Caco-2 (cell line): ENCODE data around the gene HDGFL2. TPM values are rescaled to one million over a fixed set of nuclear protein-coding genes. Genes with fewer than 3 reads are reported as not detected.

ENCODE experiments used
- BruUV-seq: library from RNA; stranded (reverse); fragments of 400-500 nt; replicated peaks from 2 replicates; lab custom pipeline; 2021; lab: Mats Ljungman, UMichigan
- CTCF ChIA-PET: fragments of 300-600 bp; sonication (Branson Sonifier 250); formaldehyde crosslinking; loops from one replicate; lab custom pipeline; 2022; ENCODE audit warnings: antibody characterized with exemption; lab: Charles Lee
- POLR2A ChIA-PET: fragments of 300-600 bp; sonication (Branson Sonifier 250); formaldehyde crosslinking; loops from one replicate; lab custom pipeline; 2022; ENCODE audit warnings: antibody characterized with exemption; lab: Charles Lee
- DNase-seq, 2 experiments: peaks; one replicate each; pipeline versions ENCODE4 v3.0.0 to v3.0.0-alpha.2; 2020 to 2022
- H3K27me3 ChIP-seq: replicated peaks from 2 replicates; pipeline ENCODE4 v1.6.0; 2011; ENCODE audit warnings: low read length; ENCODE audit not compliant: control insufficient read depth, insufficient read depth
- H3K36me3 ChIP-seq: 2 replicates; pipeline ENCODE4 v1.5.1; 2011; ENCODE audit warnings: low read length; ENCODE audit not compliant: control insufficient read depth, insufficient read depth
- H3K4me1 ChIP-seq: fragments of 250-450 bp; sonication (Bioruptor Pico); 2 replicates; pipeline ENCODE4 v1.5.1; 2020; ENCODE audit warnings: mild to moderate bottlenecking
- H3K4me3 ChIP-seq: 2 replicates; pipeline ENCODE4 v1.5.1; 2011; ENCODE audit warnings: low read depth, mild to moderate bottlenecking, control low read depth, low read length
- H3K9me3 ChIP-seq: fragments of 250-450 bp; sonication (Bioruptor Pico); 2 replicates; pipeline ENCODE4 v1.5.1; 2020; ENCODE audit warnings: mild to moderate bottlenecking, moderate library complexity
- H3K27ac Mint-ChIP-seq: one replicate; pipeline ENCODE4 v1.8.0; 2022; ENCODE audit warnings: mixed read lengths; ENCODE audit not compliant: unreplicated experiment
- H3K27me3 Mint-ChIP-seq: one replicate; pipeline ENCODE4 v1.8.0; 2022; ENCODE audit warnings: mixed read lengths; ENCODE audit not compliant: insufficient read depth, unreplicated experiment
- H3K36me3 Mint-ChIP-seq: one replicate; pipeline ENCODE4 v1.8.0; 2022; ENCODE audit warnings: mild to moderate bottlenecking, mixed read lengths; ENCODE audit not compliant: insufficient read depth, unreplicated experiment
- H3K4me1 Mint-ChIP-seq: one replicate; pipeline ENCODE4 v1.8.0; 2022; ENCODE audit warnings: low read depth, mixed read lengths; ENCODE audit not compliant: unreplicated experiment
- H3K4me3 Mint-ChIP-seq: one replicate; pipeline ENCODE4 v1.8.0; 2022; ENCODE audit warnings: mild to moderate bottlenecking, moderate library complexity, mixed read lengths; ENCODE audit not compliant: unreplicated experiment
- H3K9me3 Mint-ChIP-seq: one replicate; pipeline ENCODE4 v1.8.0; 2022; ENCODE audit warnings: mixed read lengths; ENCODE audit not compliant: unreplicated experiment
- CTCF ChIP-seq, 2 experiments: fragments of 200-600 bp in 1 of 2; IDR thresholded peaks; 1 replicate in 1 of 2; 2 replicates in 1 of 2; pipeline versions ENCODE4 v1.5.1 to v1.8.0; 2011 to 2022; ENCODE audit warnings: antibody characterized with exemption in 1 of 2, control low read depth in 1 of 2, inconsistent platforms in 1 of 2, low read depth in 1 of 2, low read length in 1 of 2, mild to moderate bottlenecking in 1 of 2, moderate library complexity in 1 of 2; ENCODE audit not compliant: insufficient read depth in 1 of 2, severe bottlenecking in 1 of 2, unreplicated experiment in 1 of 2
- intact Hi-C: fragments of 100-400 bp; cut with micrococcal nuclease; formaldehyde crosslinking; loops from one replicate; pipeline ENCODE4 v1.10.0; 2022; ENCODE audit not compliant: unreplicated experiment
- total RNA-seq: library from RNA; stranded (reverse); gene quantifications from 2 replicates; pipeline ENCODE4 v1.2.3, GENCODE V29; 2022

HDGFL2 gene
- total RNA-seq, 1 experiment from 2014 or later: 70.8 TPM

- H3K4me1 Mint-ChIP-seq: no peaks in the 10 kb centered on the region
Measured at GRCh38 chr19:4487572-4487971, 15.5 kb downstream of the HDGFL2 start.

GRCh38 chr19:4488496-4488895 is 16.4 kb downstream of the HDGFL2 start:
- no peak for TF ChIP-seq CTCF (IDR thresholded peaks at IDR 0.05; ENCODE audit: insufficient read depth in 1 of 2, low read depth in 1 of 2, low read length in 1 of 2, severe bottlenecking in 1 of 2, unreplicated experiment in 1 of 2)
- no peaks in the 10 kb centered on the region for H3K4me1 Mint-ChIP-seq
- CTCF ChIA-PET: no interaction called here
- no peak for DNase-seq
- H3K36me3 Mint-ChIP-seq: peaks cover 41% of the 10 kb centered on the region
- Histone ChIP-seq H3K4me1 (no peaks in the 10 kb centered on the region), H3K27me3 (no peaks in the 10 kb centered on the region), H3K9me3 (no peaks in the 10 kb centered on the region), H3K36me3 (peaks cover 1% of the 10 kb centered on the region; the same call in 1 of the 2 replicates), H3K4me3 (no peak overlapping the region)
- no peak overlapping the region for H3K27ac Mint-ChIP-seq
- intact Hi-C loops: no loop called here
- H3K27me3 Mint-ChIP-seq: no peaks in the 10 kb centered on the region
- H3K9me3 Mint-ChIP-seq: no peaks in the 10 kb centered on the region
- POLR2A ChIA-PET: no interaction called here
- H3K4me3 Mint-ChIP-seq: no peak overlapping the region
- no TSS peak for BruUV-seq

More at GRCh38 chr19:4487572-4487971, 15.5 kb downstream of the HDGFL2 start:
- H3K9me3 Mint-ChIP-seq: no peaks in the 10 kb centered on the region
- Histone ChIP-seq H3K27me3 (no peaks in the 10 kb centered on the region), H3K4me3 (no peak overlapping the region), H3K9me3 (no peaks in the 10 kb centered on the region), H3K4me1 (no peaks in the 10 kb centered on the region), H3K36me3 (peaks cover 1% of the 10 kb centered on the region; the same call in 1 of the 2 replicates)
- DNase-seq: no peak
- POLR2A ChIA-PET: no interaction called here
- H3K27me3 Mint-ChIP-seq: no peaks in the 10 kb centered on the region
- no peak overlapping the region for H3K4me3 Mint-ChIP-seq
- CTCF ChIA-PET: no interaction called here
- no TSS peak for BruUV-seq
- peaks cover 43% of the 10 kb centered on the region for H3K36me3 Mint-ChIP-seq
- no peak overlapping the region for H3K27ac Mint-ChIP-seq
- intact Hi-C loops: no loop called here
- TF ChIP-seq CTCF (IDR thresholded peaks at IDR 0.05; ENCODE audit: insufficient read depth in 1 of 2, low read depth in 1 of 2, low read length in 1 of 2, severe bottlenecking in 1 of 2, unreplicated experiment in 1 of 2): no peak

GRCh38 chr19:4491446-4491845 is 19.3 kb downstream of the HDGFL2 start:
- Mint-ChIP-seq H3K9me3 (no peaks in the 10 kb centered on the region), H3K4me3 (no peak overlapping the region), H3K27ac (no peak overlapping the region), H3K4me1 (no peaks in the 10 kb centered on the region), H3K27me3 (no peaks in the 10 kb centered on the region), H3K36me3 (peaks cover 30% of the 10 kb centered on the region)
- no peak for TF ChIP-seq CTCF (IDR thresholded peaks at IDR 0.05; ENCODE audit: insufficient read depth in 1 of 2, low read depth in 1 of 2, low read length in 1 of 2, severe bottlenecking in 1 of 2, unreplicated experiment in 1 of 2)
- ChIA-PET CTCF (no interaction called here), POLR2A (no interaction called here)
- Histone ChIP-seq H3K27me3 (no peaks in the 10 kb centered on the region), H3K4me1 (no peaks in the 10 kb centered on the region), H3K4me3 (no peak overlapping the region), H3K9me3 (no peaks in the 10 kb centered on the region), H3K36me3 (peaks cover 1% of the 10 kb centered on the region)
- intact Hi-C loops: no loop called here
- no peak for DNase-seq
- no TSS peak for BruUV-seq
